ENCODE data around the gene TMED10.

- no peak for TF ChIP-seq CTCF (conservative IDR thresholded peaks at IDR 0.05)
- no peak for TF ChIP-seq ZFX (IDR thresholded peaks at IDR 0.05)
These were observed 20.1 kb upstream of the TMED10 start for GRCh38 chr14:75196468-75196867.
